Measurements from ENCODE around the gene SLC41A3.

DNA sequence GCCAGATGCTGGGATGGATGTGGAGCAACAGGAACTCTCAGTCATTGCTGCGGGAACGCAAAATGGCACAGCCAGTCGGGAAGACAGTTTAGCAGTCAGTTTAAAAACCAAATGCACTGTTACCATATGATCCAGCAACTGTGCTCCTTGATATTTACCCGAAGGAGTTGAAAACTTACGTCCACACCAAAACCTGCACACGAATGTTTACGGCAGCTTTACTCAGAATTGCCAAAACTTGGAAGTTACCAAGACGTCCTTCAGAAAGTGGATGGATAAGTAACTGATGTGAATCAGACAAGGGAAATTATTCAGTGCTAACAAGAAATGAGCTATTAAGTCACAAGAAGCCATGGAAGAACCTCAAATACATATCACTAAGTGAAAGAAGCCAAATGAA, 36.1 kb upstream of the SLC41A3 start:
- TF ChIP-seq POLR2A (IDR thresholded peaks at IDR 0.05; ENCODE audit: low read length): no peak
- TF ChIP-seq GATA1 (IDR thresholded peaks at IDR 0.05; ENCODE audit: low read depth, low read length): no peak

All from erythroblast (primary cell).